WTC11 (cell line): ENCODE measurements around the gene KAT6B. TPM values are rescaled to one million over a fixed set of nuclear protein-coding genes. Genes with fewer than 3 reads are reported as not detected.

Experiments
- ATAC-seq: fragments of 200-7000 bp; cut with Tn5 transposase; 2 replicates; pipeline ENCODE4 v1.10.0; 2021; ENCODE audit warnings: mild to moderate bottlenecking, moderate library complexity
- CTCF ChIA-PET: fragments of 300-600 bp; sonication (Branson Sonifier 250); formaldehyde crosslinking; loops from one replicate; lab custom pipeline; 2021; ENCODE audit warnings: antibody characterized with exemption; lab: Charles Lee
- POLR2A ChIA-PET: fragments of 350-600 bp; sonication (Branson Sonifier 250); formaldehyde crosslinking; loops from one replicate; lab custom pipeline; 2021; ENCODE audit warnings: antibody characterized with exemption; lab: Charles Lee
- DNase-seq: peaks from one replicate; pipeline ENCODE4 v3.0.0; 2021; ENCODE audit warnings: low spot score
- H3K27ac Mint-ChIP-seq: 2 replicates; pipeline ENCODE4 v1.8.0; 2021; ENCODE audit warnings: mixed read lengths
- H3K27me3 Mint-ChIP-seq: 2 replicates; pipeline ENCODE4 v1.8.0; 2021; ENCODE audit warnings: low read depth, mild to moderate bottlenecking, moderate library complexity, mixed read lengths
- H3K36me3 Mint-ChIP-seq: 2 replicates; pipeline ENCODE4 v1.8.0; 2021; ENCODE audit warnings: mixed read lengths
- H3K4me1 Mint-ChIP-seq: 2 replicates; pipeline ENCODE4 v1.8.0; 2022; ENCODE audit warnings: mixed read lengths
- H3K4me3 Mint-ChIP-seq: 2 replicates; pipeline ENCODE4 v1.8.0; 2021; ENCODE audit warnings: mild to moderate bottlenecking, moderate library complexity, mixed read lengths
- H3K9me3 Mint-ChIP-seq: 2 replicates; pipeline ENCODE4 v1.8.0; 2021; ENCODE audit warnings: mixed read lengths
- ATF3 ChIP-seq: sonication (generic); formaldehyde crosslinking; conservative IDR thresholded peaks from 2 replicates; pipeline ENCODE4 v1.8.1; 2022; ENCODE audit warnings: mild to moderate bottlenecking, missing genetic modification reagents
- CREB1 ChIP-seq: sonication (generic); formaldehyde crosslinking; IDR thresholded peaks from 2 replicates; pipeline ENCODE4 v1.8.0; 2023; ENCODE audit warnings: mild to moderate bottlenecking, missing genetic modification reagents
- FOXJ3 ChIP-seq: sonication (generic); formaldehyde crosslinking; IDR thresholded peaks from 2 replicates; pipeline ENCODE4 v1.9.0; 2021; ENCODE audit warnings: missing genetic modification reagents, mild to moderate bottlenecking, borderline replicate concordance
- FOXP1 ChIP-seq: sonication (generic); formaldehyde crosslinking; IDR thresholded peaks from 2 replicates; pipeline ENCODE4 v1.8.0; 2022; ENCODE audit warnings: missing genetic modification reagents, mild to moderate bottlenecking, moderate library complexity, borderline replicate concordance
- NFATC4 ChIP-seq: fragments of 250-450 bp; sonication (Bioruptor Pico); IDR thresholded peaks from 2 replicates; pipeline ENCODE4 v1.9.0; 2021; ENCODE audit warnings: mild to moderate bottlenecking
- NR1H2 ChIP-seq: sonication (generic); formaldehyde crosslinking; IDR thresholded peaks from 2 replicates; pipeline ENCODE4 v1.9.0; 2021; ENCODE audit warnings: mild to moderate bottlenecking, moderate library complexity, missing genetic modification reagents
- NR2C2 ChIP-seq: sonication (generic); formaldehyde crosslinking; IDR thresholded peaks from 2 replicates; pipeline ENCODE4 v1.8.0; 2022; ENCODE audit warnings: mild to moderate bottlenecking, missing genetic modification reagents
- PREB ChIP-seq: sonication (generic); formaldehyde crosslinking; IDR thresholded peaks from 2 replicates; pipeline ENCODE4 v1.8.1; 2022; ENCODE audit warnings: mild to moderate bottlenecking, missing genetic modification reagents, moderate library complexity, borderline replicate concordance
- SMAD3 ChIP-seq: sonication (generic); formaldehyde crosslinking; IDR thresholded peaks from 2 replicates; pipeline ENCODE4 v1.8.0; 2022; ENCODE audit warnings: missing genetic modification reagents, mild to moderate bottlenecking, borderline replicate concordance
- SOX15 ChIP-seq: fragments of 250-450 bp; sonication (Bioruptor Pico); IDR thresholded peaks from 2 replicates; pipeline ENCODE4 v1.9.0; 2021; ENCODE audit warnings: mild to moderate bottlenecking
- TCF7 ChIP-seq: sonication (generic); formaldehyde crosslinking; IDR thresholded peaks from 2 replicates; pipeline ENCODE4 v1.8.0; 2022; ENCODE audit warnings: mild to moderate bottlenecking, low read depth, missing genetic modification reagents, moderate library complexity
- ZNF232 ChIP-seq: sonication (generic); formaldehyde crosslinking; IDR thresholded peaks from 2 replicates; pipeline ENCODE4 v1.8.0; 2022; ENCODE audit warnings: mild to moderate bottlenecking, missing genetic modification reagents
- ZNF263 ChIP-seq: sonication (generic); formaldehyde crosslinking; IDR thresholded peaks from 2 replicates; pipeline ENCODE4 v1.8.1; 2022; ENCODE audit warnings: low read depth, mild to moderate bottlenecking, moderate library complexity, missing genetic modification reagents
- ZNF281 ChIP-seq: sonication (generic); formaldehyde crosslinking; IDR thresholded peaks from 2 replicates; pipeline ENCODE4 v1.8.0; 2023; ENCODE audit warnings: mild to moderate bottlenecking, missing genetic modification reagents
- ZNF317 ChIP-seq: sonication (generic); formaldehyde crosslinking; IDR thresholded peaks from 2 replicates; pipeline ENCODE4 v1.8.1; 2023; ENCODE audit warnings: low read depth, mild to moderate bottlenecking, moderate library complexity, missing genetic modification reagents, borderline replicate concordance
- ZNF396 ChIP-seq: fragments of 250-450 bp; sonication (Bioruptor Pico); IDR thresholded peaks from 2 replicates; pipeline ENCODE4 v1.8.0; 2021; ENCODE audit warnings: mild to moderate bottlenecking, moderate library complexity, borderline replicate concordance
- ZNF416 ChIP-seq: fragments of 250-450 bp; sonication (Bioruptor Pico); IDR thresholded peaks from 2 replicates; pipeline ENCODE4 v1.9.0; 2021; ENCODE audit warnings: mild to moderate bottlenecking, inconsistent platforms
- ZNF532 ChIP-seq: fragments of 250-450 bp; sonication (Bioruptor Pico); IDR thresholded peaks from 2 replicates; pipeline ENCODE4 v1.9.0; 2021; ENCODE audit warnings: mild to moderate bottlenecking, borderline replicate concordance
- ZNF671 ChIP-seq: fragments of 250-450 bp; sonication (Bioruptor Pico); IDR thresholded peaks from 2 replicates; pipeline ENCODE4 v1.8.0; 2021; ENCODE audit warnings: mild to moderate bottlenecking
- total RNA-seq: library from RNA; stranded (reverse); gene quantifications from 3 replicates; pipeline ENCODE4 v1.2.3, GENCODE V29; 2021
- TF ChIP-seq, protein P1 (sequence below): sonication (generic); formaldehyde crosslinking; IDR thresholded peaks from 2 replicates; pipeline ENCODE4 v1.8.1; 2022; ENCODE audit warnings: missing genetic modification reagents, borderline replicate concordance

Gene KAT6B
- total RNA-seq, 1 experiment from 2014 or later, result 18.5 TPM

DNA sequence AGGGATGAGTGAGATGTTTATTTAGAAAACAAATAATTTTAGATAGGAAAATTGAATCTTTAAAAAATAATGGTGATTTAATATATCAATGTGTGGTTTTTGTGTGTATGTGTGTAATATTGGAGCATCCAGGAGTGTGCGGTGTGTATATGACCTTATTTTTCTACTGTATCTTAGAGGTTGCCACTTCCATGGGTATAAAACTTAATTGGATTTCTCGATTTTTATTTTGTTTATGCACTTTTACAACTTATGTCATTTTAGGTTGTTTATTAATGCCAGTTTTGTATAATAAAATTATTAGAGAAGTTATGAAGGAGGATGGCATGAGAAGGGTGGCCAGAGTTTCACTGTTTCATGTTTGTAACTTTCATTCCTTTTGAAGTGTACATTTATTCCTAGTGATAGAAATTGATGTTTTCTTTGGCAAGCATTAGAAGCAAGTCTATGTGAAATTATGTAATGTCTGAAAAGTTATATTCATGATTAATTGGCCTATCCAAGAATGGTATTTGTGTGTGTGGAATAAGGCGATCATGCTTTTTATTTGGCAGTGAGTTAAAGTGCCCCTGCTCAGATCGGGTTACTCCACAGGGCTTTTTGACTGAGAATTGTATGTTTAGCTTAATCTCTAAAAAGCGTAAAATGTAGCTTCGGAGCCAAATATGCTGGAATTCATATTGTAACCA is 110.3 kb downstream of the KAT6B start (continued):
- TF ChIP-seq, protein P1, sequence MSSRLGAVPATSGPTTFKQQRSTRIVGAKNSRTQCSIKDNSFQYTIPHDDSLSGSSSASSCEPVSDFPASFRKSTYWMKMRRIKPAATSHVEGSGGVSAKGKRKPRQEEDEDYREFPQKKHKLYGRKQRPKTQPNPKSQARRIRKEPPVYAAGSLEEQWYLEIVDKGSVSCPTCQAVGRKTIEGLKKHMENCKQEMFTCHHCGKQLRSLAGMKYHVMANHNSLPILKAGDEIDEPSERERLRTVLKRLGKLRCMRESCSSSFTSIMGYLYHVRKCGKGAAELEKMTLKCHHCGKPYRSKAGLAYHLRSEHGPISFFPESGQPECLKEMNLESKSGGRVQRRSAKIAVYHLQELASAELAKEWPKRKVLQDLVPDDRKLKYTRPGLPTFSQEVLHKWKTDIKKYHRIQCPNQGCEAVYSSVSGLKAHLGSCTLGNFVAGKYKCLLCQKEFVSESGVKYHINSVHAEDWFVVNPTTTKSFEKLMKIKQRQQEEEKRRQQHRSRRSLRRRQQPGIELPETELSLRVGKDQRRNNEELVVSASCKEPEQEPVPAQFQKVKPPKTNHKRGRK (CRISPR knock-in tag), result no peak
- TF ChIP-seq ZNF263 (CRISPR knock-in tag), result no peak

DNA sequence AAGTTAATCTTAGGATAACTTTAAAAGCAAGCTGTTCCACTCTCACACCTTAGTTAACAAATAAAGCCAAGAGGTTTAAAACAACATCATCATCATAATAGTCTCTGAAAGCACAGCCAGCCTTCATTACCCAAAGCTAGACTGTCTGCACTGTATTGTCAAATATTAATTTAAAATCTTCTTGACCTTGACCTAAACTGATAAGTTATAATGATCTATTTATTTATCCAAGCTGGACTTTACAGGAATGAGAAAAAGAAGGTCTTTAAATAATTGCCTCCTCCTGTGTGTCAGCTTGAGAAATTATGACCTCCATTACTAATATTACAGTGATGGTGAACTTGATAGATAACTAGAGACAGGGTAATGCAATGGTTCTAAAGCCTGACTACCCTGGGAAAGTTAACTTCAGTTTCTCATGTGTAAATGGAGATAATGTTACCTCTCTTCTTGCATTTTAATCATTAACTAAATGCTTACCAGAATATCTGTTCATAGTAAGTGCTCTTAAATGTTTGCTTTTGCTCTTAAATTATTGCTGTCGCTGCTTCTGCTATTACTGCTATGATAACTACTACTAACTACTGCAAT is 111.0 kb downstream of the KAT6B start:
- no peaks in the 10 kb centered on the region for H3K9me3 Mint-ChIP-seq
- ATAC-seq, result no peak
- H3K27ac Mint-ChIP-seq, result no peak overlapping the region
- DNase-seq, result no peak
- H3K27me3 Mint-ChIP-seq, result no peaks in the 10 kb centered on the region
- no peak overlapping the region for H3K4me3 Mint-ChIP-seq
- CTCF ChIA-PET, result interaction anchor here (0.5 kb wide), 1 partner anchor 112 kb away, joined by 3 read pairs; no protein-coding TSS in a partner anchor
- peaks cover 40% of the 10 kb centered on the region for H3K4me1 Mint-ChIP-seq
- POLR2A ChIA-PET, result no interaction called here
- no peaks in the 10 kb centered on the region for H3K36me3 Mint-ChIP-seq
- TF ChIP-seq NFATC4, result no peak
- no peak for TF ChIP-seq TCF7 (CRISPR knock-in tag)
- TF ChIP-seq ZNF532 (CRISPR knock-in tag), result no peak
- no peak for TF ChIP-seq FOXP1 (CRISPR knock-in tag)
- TF ChIP-seq ZNF416 (CRISPR knock-in tag), result no peak
- no peak for TF ChIP-seq NR2C2 (CRISPR knock-in tag)
- no peak for TF ChIP-seq ZNF232 (CRISPR knock-in tag)
- TF ChIP-seq PREB (CRISPR knock-in tag), result no peak
- TF ChIP-seq, protein P1 (CRISPR knock-in tag), result no peak
- TF ChIP-seq FOXJ3 (CRISPR knock-in tag), result no peak
- no peak for TF ChIP-seq SOX15 (CRISPR knock-in tag)
- TF ChIP-seq ZNF281 (CRISPR knock-in tag), result no peak
- TF ChIP-seq ZNF317 (CRISPR knock-in tag), result no peak
- TF ChIP-seq CREB1 (CRISPR knock-in tag), result no peak
- TF ChIP-seq ZNF396 (CRISPR knock-in tag), result no peak
- TF ChIP-seq SMAD3 (CRISPR knock-in tag), result no peak
- no peak for TF ChIP-seq NR1H2 (CRISPR knock-in tag)
- no peak for TF ChIP-seq ATF3 (CRISPR knock-in tag)
- no peak for TF ChIP-seq ZNF671 (CRISPR knock-in tag)
